ENCODE measurements around the gene ERICH4.

DNA sequence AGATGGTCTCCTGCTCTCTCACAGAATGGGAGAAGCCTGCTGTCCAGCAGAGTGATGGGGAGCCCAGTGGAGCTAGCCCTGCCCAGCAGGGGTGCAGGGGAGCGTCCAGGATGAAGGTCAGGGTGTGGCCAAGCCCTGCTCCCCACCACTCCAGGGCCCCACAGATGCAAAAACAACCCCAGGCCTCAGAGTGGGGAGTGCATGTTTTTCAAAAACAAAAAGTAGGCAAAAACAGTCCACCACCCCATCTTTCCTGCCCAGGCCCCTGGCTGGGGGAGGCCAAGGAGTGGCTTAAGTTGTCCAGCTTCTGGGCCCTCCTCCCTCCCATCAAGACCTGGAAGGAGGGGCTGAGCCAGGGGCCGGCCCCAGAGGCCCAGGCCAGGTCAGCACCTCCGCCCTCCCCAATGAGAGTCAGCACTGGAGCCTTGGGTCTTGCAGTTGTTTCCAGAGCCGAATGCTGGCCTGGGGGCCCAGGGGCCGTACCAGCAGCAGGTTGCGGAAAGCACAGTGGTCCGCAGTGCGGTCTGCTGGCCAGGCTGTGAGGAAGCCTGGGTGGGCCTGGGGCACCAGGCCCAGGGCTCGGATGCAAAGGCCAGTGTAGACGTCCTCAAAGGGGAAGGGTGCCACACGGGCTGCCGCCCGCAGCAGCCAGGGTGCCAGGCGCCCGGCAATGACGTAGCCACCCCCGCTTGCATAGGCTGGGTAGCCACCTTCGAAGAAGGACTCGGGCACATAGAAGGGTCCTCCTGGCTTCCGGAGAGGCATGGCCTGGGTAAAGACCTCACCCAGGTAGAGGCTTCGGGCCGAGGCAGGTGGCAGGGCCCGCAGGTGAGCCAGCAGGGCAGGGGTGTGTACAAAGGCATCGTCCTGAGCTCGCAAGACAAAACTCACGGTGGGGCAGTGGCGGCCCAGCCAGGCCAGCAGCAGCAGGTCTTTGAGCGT lies 17.5 kb upstream of the ERICH4 start:
- TF ChIP-seq CTCF (conservative IDR thresholded peaks at IDR 0.05; ENCODE audit: low read depth in 2 of 2) (no peak), POLR2AphosphoS5 (IDR thresholded peaks at IDR 0.05; ENCODE audit: low read depth) (no peak), EZH2phosphoT487 (IDR thresholded peaks at IDR 0.05; ENCODE audit: unreplicated experiment) (no peak), EZH2 (IDR thresholded peaks at IDR 0.05; ENCODE audit: low read depth, unreplicated experiment) (no peak), CREB1 (CRISPR knock-in tag; IDR thresholded peaks at IDR 0.05; ENCODE audit: low read depth) (no peak), ZNF114 (CRISPR knock-in tag; IDR thresholded peaks at IDR 0.05) (no peak)
- TF ChIP-seq, protein P1, sequence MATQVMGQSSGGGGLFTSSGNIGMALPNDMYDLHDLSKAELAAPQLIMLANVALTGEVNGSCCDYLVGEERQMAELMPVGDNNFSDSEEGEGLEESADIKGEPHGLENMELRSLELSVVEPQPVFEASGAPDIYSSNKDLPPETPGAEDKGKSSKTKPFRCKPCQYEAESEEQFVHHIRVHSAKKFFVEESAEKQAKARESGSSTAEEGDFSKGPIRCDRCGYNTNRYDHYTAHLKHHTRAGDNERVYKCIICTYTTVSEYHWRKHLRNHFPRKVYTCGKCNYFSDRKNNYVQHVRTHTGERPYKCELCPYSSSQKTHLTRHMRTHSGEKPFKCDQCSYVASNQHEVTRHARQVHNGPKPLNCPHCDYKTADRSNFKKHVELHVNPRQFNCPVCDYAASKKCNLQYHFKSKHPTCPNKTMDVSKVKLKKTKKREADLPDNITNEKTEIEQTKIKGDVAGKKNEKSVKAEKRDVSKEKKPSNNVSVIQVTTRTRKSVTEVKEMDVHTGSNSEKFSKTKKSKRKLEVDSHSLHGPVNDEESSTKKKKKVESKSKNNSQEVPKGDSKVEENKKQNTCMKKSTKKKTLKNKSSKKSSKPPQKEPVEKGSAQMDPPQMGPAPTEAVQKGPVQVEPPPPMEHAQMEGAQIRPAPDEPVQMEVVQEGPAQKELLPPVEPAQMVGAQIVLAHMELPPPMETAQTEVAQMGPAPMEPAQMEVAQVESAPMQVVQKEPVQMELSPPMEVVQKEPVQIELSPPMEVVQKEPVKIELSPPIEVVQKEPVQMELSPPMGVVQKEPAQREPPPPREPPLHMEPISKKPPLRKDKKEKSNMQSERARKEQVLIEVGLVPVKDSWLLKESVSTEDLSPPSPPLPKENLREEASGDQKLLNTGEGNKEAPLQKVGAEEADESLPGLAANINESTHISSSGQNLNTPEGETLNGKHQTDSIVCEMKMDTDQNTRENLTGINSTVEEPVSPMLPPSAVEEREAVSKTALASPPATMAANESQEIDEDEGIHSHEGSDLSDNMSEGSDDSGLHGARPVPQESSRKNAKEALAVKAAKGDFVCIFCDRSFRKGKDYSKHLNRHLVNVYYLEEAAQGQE (IDR thresholded peaks at IDR 0.05; ENCODE audit: unreplicated experiment): no peak

Data from GM23338 (cell line).